Measurements from ENCODE around the gene CORO2B. TPM values are rescaled to one million over a fixed set of nuclear protein-coding genes. Genes with fewer than 3 reads are reported as not detected.

CORO2B gene, protein sequence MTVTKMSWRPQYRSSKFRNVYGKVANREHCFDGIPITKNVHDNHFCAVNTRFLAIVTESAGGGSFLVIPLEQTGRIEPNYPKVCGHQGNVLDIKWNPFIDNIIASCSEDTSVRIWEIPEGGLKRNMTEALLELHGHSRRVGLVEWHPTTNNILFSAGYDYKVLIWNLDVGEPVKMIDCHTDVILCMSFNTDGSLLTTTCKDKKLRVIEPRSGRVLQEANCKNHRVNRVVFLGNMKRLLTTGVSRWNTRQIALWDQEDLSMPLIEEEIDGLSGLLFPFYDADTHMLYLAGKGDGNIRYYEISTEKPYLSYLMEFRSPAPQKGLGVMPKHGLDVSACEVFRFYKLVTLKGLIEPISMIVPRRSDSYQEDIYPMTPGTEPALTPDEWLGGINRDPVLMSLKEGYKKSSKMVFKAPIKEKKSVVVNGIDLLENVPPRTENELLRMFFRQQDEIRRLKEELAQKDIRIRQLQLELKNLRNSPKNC
- 2.3 and 3.6 TPM in 2 replicates for polyA plus RNA-seq (2012; rRNA removed)
- 1.6 and 2.5 TPM in 2 replicates for polyA plus RNA-seq (2012; cell fraction: cytosol; rRNA removed)
- 2.8 and 3.1 TPM in 2 replicates for polyA plus RNA-seq (2012; cell fraction: nucleus; rRNA removed)

GRCh38 chr15:68578980-68579935, at the start of gene CORO2B:
CORO2B (plus strand) TSS chr15:68578993; CDS start chr15:68579263, 270 bp downstream.
- no peaks in the 10 kb centered on the region for H3K36me3 ChIP-seq (replicated peaks in 1 of 2; ENCODE audit: control insufficient read depth in 1 of 2, insufficient read depth in 2 of 2, low read length in 1 of 2)
- no peaks in the 10 kb centered on the region for H3K9me2 ChIP-seq
- 0 out of 2 replicates have a peak, but pooled peaks have one; percentile 50 for TF ChIP-seq SIN3A (IDR thresholded peaks at IDR 0.05; ENCODE audit: borderline replicate concordance, low read depth, low read length)
- TF ChIP-seq POLR2AphosphoS5 (IDR thresholded peaks at IDR 0.05; ENCODE audit: low read depth, low read length) = no peak
- no peaks in the 10 kb centered on the region for H3K27me3 ChIP-seq (ENCODE audit: insufficient read depth)
- 0 out of 2 replicates have a peak, but pooled peaks cover 3% of the 10 kb centered on the region for H3K79me2 ChIP-seq (ENCODE audit: insufficient read depth)
- ChIA-PET POLR2A (no interaction called here), CTCF (interaction anchor here (1.1 to 9.3 kb wide), 3 partner anchors 19 to 94 kb away, joined by 6 to 83 read pairs (median 8); no protein-coding TSS in a partner anchor)
- peak within 1 kb of the TSS; percentile 87 for H3K4me2 ChIP-seq
- H3K9ac ChIP-seq = peak within 1 kb of the TSS; percentile 65; the same call in 1 of the 2 replicates
- peak within 1 kb of the TSS; percentile 52 to 78 for H3K4me3 ChIP-seq (ENCODE audit: low read depth in 2 of 2, low read length in 1 of 2)
- no peaks in the 10 kb centered on the region for H4K20me1 ChIP-seq (ENCODE audit: insufficient read depth)
- no peak within 1 kb of the TSS for H3K27ac ChIP-seq (ENCODE audit: low read depth in 2 of 2, low read length in 1 of 2)
- 8% methylated on average over 28 of the region's 95 CpGs for WGBS (ENCODE audit: low lambda C conversion rate)
- H3K4me1 ChIP-seq (ENCODE audit: control insufficient read depth in 1 of 2, insufficient read depth in 2 of 2, low read depth in 1 of 2, low read length in 1 of 2) = peaks cover 0 to 12% of the 10 kb centered on the region in 2 experiments; a peak in 1 of 4 replicates
- peak; percentile 87 for DNase-seq
- H3F3A ChIP-seq (replicated peaks; ENCODE audit: insufficient read depth) = peaks cover 8% of the 10 kb centered on the region
- no peaks in the 10 kb centered on the region for H3K9me3 ChIP-seq
- peak within 1 kb of the TSS; percentile 82 for H2AFZ ChIP-seq (ENCODE audit: low read depth)

DNA sequence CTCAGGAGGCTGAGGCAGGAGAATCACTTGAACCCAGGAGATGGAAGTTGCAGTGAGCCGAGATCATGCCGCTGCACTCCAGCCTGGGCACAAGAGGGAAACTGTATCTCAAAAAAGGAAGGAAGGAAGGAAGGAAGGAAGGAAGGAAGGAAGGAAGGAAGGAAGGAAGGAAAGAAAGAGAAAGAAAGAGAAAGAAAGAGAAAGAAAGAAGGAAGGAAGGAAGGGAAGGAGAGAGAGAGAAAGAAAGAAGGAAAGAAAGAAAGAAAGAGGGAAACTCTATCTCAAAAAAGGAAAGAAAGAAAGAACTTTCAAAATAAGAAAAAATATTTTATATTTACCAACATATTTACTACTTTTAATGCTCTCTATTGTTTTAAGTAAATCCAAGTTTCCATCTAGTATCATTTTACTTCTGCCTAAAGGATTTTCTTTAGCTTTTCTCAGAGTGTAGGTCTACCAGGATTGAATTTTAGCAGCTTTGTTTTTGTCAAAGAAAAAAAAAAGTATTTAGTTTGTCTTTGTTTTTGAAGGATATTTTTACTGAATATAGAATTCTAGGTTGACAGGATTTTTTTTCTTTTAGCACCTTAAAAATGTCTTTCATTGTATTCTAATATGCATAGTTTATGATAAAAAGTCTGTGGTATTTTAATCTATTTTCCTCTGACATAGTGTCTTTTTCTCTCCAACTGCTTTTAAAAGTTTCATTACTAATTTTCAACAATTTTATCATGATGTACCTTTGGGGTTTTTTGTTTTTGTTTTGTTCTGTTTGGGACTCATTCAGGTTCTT, 47.2 kb upstream of the CORO2B start:
- peaks cover 0 to 2% of the 10 kb centered on the region in 2 experiments; a peak in 1 of 4 replicates for H3K4me1 ChIP-seq (ENCODE audit: control insufficient read depth in 1 of 2, insufficient read depth in 2 of 2, low read depth in 1 of 2, low read length in 1 of 2)
- ChIA-PET CTCF (no interaction called here), POLR2A (no interaction called here)
- TF ChIP-seq, protein P1, sequence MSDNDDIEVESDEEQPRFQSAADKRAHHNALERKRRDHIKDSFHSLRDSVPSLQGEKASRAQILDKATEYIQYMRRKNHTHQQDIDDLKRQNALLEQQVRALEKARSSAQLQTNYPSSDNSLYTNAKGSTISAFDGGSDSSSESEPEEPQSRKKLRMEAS (IDR thresholded peaks at IDR 0.05; ENCODE audit: low read depth) = no peak
- TF ChIP-seq TAF1 (IDR thresholded peaks at IDR 0.05; ENCODE audit: borderline replicate concordance, low read depth, low read length) (no peak), SIN3A (IDR thresholded peaks at IDR 0.05; ENCODE audit: borderline replicate concordance, low read depth, low read length) (no peak), CHD2 (IDR thresholded peaks at IDR 0.05; ENCODE audit: low read length, partially characterized antibody) (no peak), GATA2 (CRISPR knock-in tag; IDR thresholded peaks at IDR 0.05) (no peak), TCF12 (IDR thresholded peaks at IDR 0.05) (no peak), ELF1 (IDR thresholded peaks at IDR 0.05) (no peak), YY1 (IDR thresholded peaks at IDR 0.05; ENCODE audit: low read depth) (no peak), RCOR1 (IDR thresholded peaks at IDR 0.05; ENCODE audit: low read length) (no peak), USF1 (IDR thresholded peaks at IDR 0.05; ENCODE audit: borderline replicate concordance, low read depth) (no peak), NRF1 (IDR thresholded peaks at IDR 0.05; ENCODE audit: low read depth, low read length) (no peak), EP300 (IDR thresholded peaks at IDR 0.05; ENCODE audit: borderline replicate concordance in 1 of 2, low read depth in 1 of 2, low read length in 1 of 2) (no peak), FOXM1 (IDR thresholded peaks at IDR 0.05; ENCODE audit: low read depth) (no peak), NFIC (IDR thresholded peaks at IDR 0.05; ENCODE audit: borderline replicate concordance) (no peak), RAD21 (IDR thresholded peaks at IDR 0.05; ENCODE audit: low read length) (no peak), FOXJ3 (CRISPR knock-in tag; IDR thresholded peaks at IDR 0.05) (no peak)
- H3K9me3 ChIP-seq = no peaks in the 10 kb centered on the region
- H4K20me1 ChIP-seq (ENCODE audit: insufficient read depth) = no peaks in the 10 kb centered on the region
- no peak for DNase-seq
- H3K4me2 ChIP-seq = no peak overlapping the region
- H3K27ac ChIP-seq (ENCODE audit: low read depth in 2 of 2, low read length in 1 of 2) = no peak overlapping the region
- H3F3A ChIP-seq (replicated peaks; ENCODE audit: insufficient read depth) = peaks cover 11% of the 10 kb centered on the region
- no peaks in the 10 kb centered on the region for H3K79me2 ChIP-seq (ENCODE audit: insufficient read depth)
- no peaks in the 10 kb centered on the region for H3K36me3 ChIP-seq (replicated peaks in 1 of 2; ENCODE audit: control insufficient read depth in 1 of 2, insufficient read depth in 2 of 2, low read length in 1 of 2)
- no peak overlapping the region for H3K4me3 ChIP-seq (ENCODE audit: low read depth in 2 of 2, low read length in 1 of 2)
- H3K9me2 ChIP-seq = 0 out of 2 replicates have a peak, but pooled peaks cover 3% of the 10 kb centered on the region
- no peaks in the 10 kb centered on the region for H3K27me3 ChIP-seq (ENCODE audit: insufficient read depth)
- 37% methylated on average over 2 of the region's 2 CpGs for WGBS (ENCODE audit: low lambda C conversion rate)
- H2AFZ ChIP-seq (ENCODE audit: low read depth) = no peak overlapping the region
- H3K9ac ChIP-seq = no peak overlapping the region
